GM18517 (cell line): ENCODE data around the gene CFAP92.
A peak's percentile ranks its signal among the peaks of the same experiment; 100 is the strongest.
"Not testable (repeated sequence)": the region's sequence is repeated elsewhere in the genome, so short reads cannot be mapped to it uniquely, and the experiment has no call there.

Source experiments
- ATAC-seq: cut with Tn5 transposase; IDR thresholded peaks from one replicate; pipeline ENCODE4 v1.9.1; 2021; ENCODE audit warnings: mild to moderate bottlenecking, moderate library complexity; ENCODE audit not compliant: unreplicated experiment

The CFAP92 gene

GRCh38 chr3:128907706-128908445 is 86.0 kb downstream of the CFAP92 start:
- no peak for ATAC-seq

- ATAC-seq = no peak
These were observed 86.9 kb downstream of the CFAP92 start for GRCh38 chr3:128906804-128907525.

GRCh38 chr3:128906031-128906803 is 87.7 kb downstream of the CFAP92 start:
- no peak for ATAC-seq

- no peak for ATAC-seq
These were observed 90.4 kb downstream of the CFAP92 start for GRCh38 chr3:128903501-128903900.

GRCh38 chr3:128902426-128902825 is 91.5 kb downstream of the CFAP92 start:
- ATAC-seq = no peak

GRCh38 chr3:128895843-128896697 is 97.8 kb downstream of the CFAP92 start:
- ATAC-seq = no peak

- no peak for ATAC-seq
These were observed 104.6 kb downstream of the CFAP92 start for GRCh38 chr3:128889139-128889894.

GRCh38 chr3:128884992-128885391 is 108.9 kb downstream of the CFAP92 start:
- no peak for ATAC-seq

GRCh38 chr3:128882719-128883118 is 111.2 kb downstream of the CFAP92 start:
- no peak for ATAC-seq

GRCh38 chr3:128881576-128881975 is 112.3 kb downstream of the CFAP92 start:
- no peak for ATAC-seq

GRCh38 chr3:128880455-128880854 is 113.4 kb downstream of the CFAP92 start:
- ATAC-seq = not testable (repeated sequence)

GRCh38 chr3:128879991-128880390 is 113.9 kb downstream of the CFAP92 start:
- no peak for ATAC-seq

- peak; percentile 89 for ATAC-seq
These were observed 114.5 kb downstream of the CFAP92 start, which contains the start of gene ACAD9 for GRCh38 chr3:128879125-128879969. Gene ACAD9 (plus strand): TSS chr3:128879620. CDS start chr3:128879692, 72 bp downstream.

GRCh38 chr3:128878556-128879124 is 115.2 kb downstream of the CFAP92 start:
- peak; percentile 3 for ATAC-seq

- no peak for ATAC-seq
These were observed 115.8 kb downstream of the CFAP92 start for GRCh38 chr3:128878011-128878457.

GRCh38 chr3:128875556-128876120 is 118.2 kb downstream of the CFAP92 start:
- ATAC-seq = no peak

- no peak for ATAC-seq
These were observed 119.2 kb downstream of the CFAP92 start for GRCh38 chr3:128874481-128875180.
